Activated CD8-positive, alpha-beta T cell treated with anti-CD3 and anti-CD28 coated beads for 36 hours (primary cell): ENCODE data around the gene CYP3A5. TPM values are rescaled to one million over a fixed set of nuclear protein-coding genes. Genes with fewer than 3 reads are reported as not detected.
A peak's percentile ranks its signal among the peaks of the same experiment; 100 is the strongest.
"Not testable (repeated sequence)": the region's sequence is repeated elsewhere in the genome, so short reads cannot be mapped to it uniquely, and the experiment has no call there.

Experiments used
- ATAC-seq: fragments of 200-7000 bp; cut with Tn5 transposase; one replicate; pipeline ENCODE4 v1.10.0; 2021; ENCODE audit warnings: mild to moderate bottlenecking, moderate library complexity
- CTCF ChIA-PET: fragments of 350-600 bp; sonication (Branson Sonifier 250); formaldehyde crosslinking; loops from one replicate; lab custom pipeline; 2021; ENCODE audit warnings: antibody characterized with exemption; lab: Charles Lee
- POLR2A ChIA-PET: fragments of 350-600 bp; sonication (Branson Sonifier 250); formaldehyde crosslinking; loops from one replicate; lab custom pipeline; 2021; ENCODE audit warnings: antibody characterized with exemption; lab: Charles Lee
- DNase-seq: peaks from one replicate; pipeline ENCODE4 v3.0.0-alpha.2; 2020
- H3K27ac Mint-ChIP-seq: one replicate; pipeline ENCODE4 v1.8.0; 2021; ENCODE audit warnings: mild to moderate bottlenecking, mixed read lengths
- H3K27me3 Mint-ChIP-seq: one replicate; pipeline ENCODE4 v1.8.0; 2021; ENCODE audit warnings: mixed read lengths
- H3K36me3 Mint-ChIP-seq: one replicate; pipeline ENCODE4 v1.8.0; 2021; ENCODE audit warnings: low read depth, mixed read lengths
- H3K4me1 Mint-ChIP-seq: one replicate; pipeline ENCODE4 v1.8.0; 2021; ENCODE audit warnings: low read depth, mixed read lengths
- H3K4me3 Mint-ChIP-seq: one replicate; pipeline ENCODE4 v1.8.0; 2021; ENCODE audit warnings: mild to moderate bottlenecking, moderate library complexity, mixed read lengths
- H3K9me3 Mint-ChIP-seq: one replicate; pipeline ENCODE4 v1.8.0; 2021; ENCODE audit warnings: mixed read lengths
- CTCF ChIP-seq: fragments of 200-600 bp; IDR thresholded peaks from one replicate; pipeline ENCODE4 v1.8.0; 2022; ENCODE audit warnings: antibody characterized with exemption, mild to moderate bottlenecking
- intact Hi-C: fragments of 100-400 bp; cut with micrococcal nuclease; formaldehyde crosslinking; loops from one replicate; pipeline ENCODE4 v1.10.0; 2022
- total RNA-seq, 2 experiments: library from RNA; stranded (reverse); gene quantifications; one replicate each; pipeline ENCODE4 v1.2.3, GENCODE V29; 2021

The CYP3A5 gene
- total RNA-seq, 2 experiments from 2014 or later, result not detected

- ChIA-PET POLR2A (no interaction called here), CTCF (no interaction called here)
- intact Hi-C loops, result no loop called here
- no peak for TF ChIP-seq CTCF
- no peak for DNase-seq
- peaks cover 20% of the 10 kb centered on the region for H3K4me1 Mint-ChIP-seq
- no peaks in the 10 kb centered on the region for H3K27me3 Mint-ChIP-seq
- no peak overlapping the region for H3K4me3 Mint-ChIP-seq
- no peak overlapping the region for H3K27ac Mint-ChIP-seq
- ATAC-seq, result no peak
- H3K9me3 Mint-ChIP-seq, result peaks cover 8% of the 10 kb centered on the region
- no peaks in the 10 kb centered on the region for H3K36me3 Mint-ChIP-seq
These were observed 15.1 kb upstream of the CYP3A5 start for GRCh38 chr7:99694912-99695304.

- intact Hi-C loops, result no loop called here
- DNase-seq, result no peak
- ChIA-PET CTCF (no interaction called here), POLR2A (no interaction called here)
- Mint-ChIP-seq H3K27ac (no peak overlapping the region), H3K4me3 (no peak overlapping the region), H3K4me1 (peaks cover 20% of the 10 kb centered on the region), H3K36me3 (no peaks in the 10 kb centered on the region), H3K9me3 (peaks cover 8% of the 10 kb centered on the region), H3K27me3 (no peaks in the 10 kb centered on the region)
- ATAC-seq, result no peak
- TF ChIP-seq CTCF, result no peak
These were observed 14.6 kb upstream of the CYP3A5 start for GRCh38 chr7:99694201-99694911.

- Mint-ChIP-seq H3K27me3 (no peaks in the 10 kb centered on the region), H3K4me1 (peaks cover 20% of the 10 kb centered on the region)
- CTCF ChIA-PET, result no interaction called here
These were observed 13.8 kb upstream of the CYP3A5 start for GRCh38 chr7:99693427-99694200.

GRCh38 chr7:99693100-99693426 is 13.3 kb upstream of the CYP3A5 start:
- ATAC-seq, result no peak
- no peak overlapping the region for H3K27ac Mint-ChIP-seq

More at GRCh38 chr7:99693427-99694200, 13.8 kb upstream of the CYP3A5 start:
- Mint-ChIP-seq H3K9me3 (peaks cover 8% of the 10 kb centered on the region), H3K27ac (no peak overlapping the region), H3K4me3 (no peak overlapping the region), H3K36me3 (no peaks in the 10 kb centered on the region)
- TF ChIP-seq CTCF, result no peak
- DNase-seq (peak; percentile 19), ATAC-seq (no peak)
- intact Hi-C loops, result no loop called here
- POLR2A ChIA-PET, result no interaction called here

GRCh38 chr7:99692563-99692962 is 12.8 kb upstream of the CYP3A5 start:
- ATAC-seq, H3K4me3 Mint-ChIP-seq, H3K27me3 Mint-ChIP-seq, CTCF ChIA-PET, H3K36me3 Mint-ChIP-seq, POLR2A ChIA-PET, H3K9me3 Mint-ChIP-seq, DNase-seq, intact Hi-C loops, H3K27ac Mint-ChIP-seq: not testable (repeated sequence)
- H3K4me1 Mint-ChIP-seq, result peaks cover 20% of the 10 kb centered on the region

More at GRCh38 chr7:99693100-99693426, 13.3 kb upstream of the CYP3A5 start:
- Mint-ChIP-seq H3K27me3 (no peaks in the 10 kb centered on the region), H3K36me3 (no peaks in the 10 kb centered on the region), H3K4me1 (peaks cover 20% of the 10 kb centered on the region), H3K9me3 (peaks cover 8% of the 10 kb centered on the region), H3K4me3 (no peak overlapping the region)
- no peak for DNase-seq
- no peak for TF ChIP-seq CTCF
- intact Hi-C loops, result no loop called here
- ChIA-PET CTCF (no interaction called here), POLR2A (no interaction called here)

GRCh38 chr7:99691658-99692057 is 11.9 kb upstream of the CYP3A5 start:
- intact Hi-C loops, H3K27me3 Mint-ChIP-seq, ATAC-seq, H3K27ac Mint-ChIP-seq, DNase-seq, CTCF ChIA-PET, H3K4me3 Mint-ChIP-seq, H3K36me3 Mint-ChIP-seq, POLR2A ChIA-PET: not testable (repeated sequence)
- H3K4me1 Mint-ChIP-seq, result peaks cover 20% of the 10 kb centered on the region
- peaks cover 14% of the 10 kb centered on the region for H3K9me3 Mint-ChIP-seq

GRCh38 chr7:99690918-99691317 is 11.1 kb upstream of the CYP3A5 start:
- peaks cover 14% of the 10 kb centered on the region for H3K9me3 Mint-ChIP-seq
- H3K4me1 Mint-ChIP-seq, result peaks cover 20% of the 10 kb centered on the region
- ATAC-seq, H3K4me3 Mint-ChIP-seq, H3K27ac Mint-ChIP-seq, POLR2A ChIA-PET, H3K36me3 Mint-ChIP-seq, H3K27me3 Mint-ChIP-seq, intact Hi-C loops, CTCF ChIA-PET, DNase-seq: not testable (repeated sequence)

GRCh38 chr7:99685871-99686608 is 6.2 kb upstream of the CYP3A5 start:
- H3K36me3 Mint-ChIP-seq, H3K9me3 Mint-ChIP-seq, DNase-seq, H3K27me3 Mint-ChIP-seq, ATAC-seq, CTCF ChIA-PET, H3K4me1 Mint-ChIP-seq, POLR2A ChIA-PET, H3K27ac Mint-ChIP-seq, intact Hi-C loops, H3K4me3 Mint-ChIP-seq: not testable (repeated sequence)
